ENCODE measurements around the gene MRPL9. TPM values are rescaled to one million over a fixed set of nuclear protein-coding genes. Genes with fewer than 3 reads are reported as not detected.

Gene MRPL9
- total and polyA plus RNA-seq, 2 donors (not counting 1 experiment from before 2014, with no cell fraction given): 65.5 to 84.6 TPM

- no peak overlapping the region for H3K4me3 Mint-ChIP-seq
- DNase-seq: no peak
- Histone ChIP-seq H3K79me2 (ENCODE audit: control insufficient read depth, insufficient read depth, low read length) (no peaks in the 10 kb centered on the region), H3K9me3 (ENCODE audit: control extremely low read depth in 1 of 3, control insufficient read depth in 2 of 3, insufficient read depth in 1 of 3, low read length in 2 of 3) (no peaks in the 10 kb centered on the region), H3K9ac (ENCODE audit: low read length) (no peak overlapping the region), H3K36me3 (replicated peaks in 1 of 2; ENCODE audit: control extremely low read depth in 1 of 2, control insufficient read depth in 1 of 2, extremely low read depth in 1 of 2, insufficient read depth in 2 of 2, low read length in 1 of 2) (no peaks in the 10 kb centered on the region), H2AFZ (ENCODE audit: insufficient read depth, low read depth, low read length, poor library complexity, severe bottlenecking) (no peak overlapping the region), H3K27ac (ENCODE audit: low read length in 2 of 2) (no peak overlapping the region), H4K20me1 (ENCODE audit: control insufficient read depth, insufficient read depth, low read length, poor library complexity, severe bottlenecking) (no peaks in the 10 kb centered on the region), H3K4me1 (ENCODE audit: control insufficient read depth in 2 of 2, insufficient read depth in 2 of 2, low read length in 2 of 2) (no peaks in the 10 kb centered on the region), H3K27me3 (replicated peaks in 1 of 4; ENCODE audit: control extremely low read depth in 1 of 4, control insufficient read depth in 3 of 4, insufficient read depth in 4 of 4, low read length in 3 of 4) (peaks cover 0 to 3% (median 0%) of the 10 kb centered on the region in 4 experiments), H3K4me2 (replicated peaks; ENCODE audit: low read depth, low read length, poor library complexity, severe bottlenecking) (no peak overlapping the region), H3K4me3 (ENCODE audit: control extremely low read depth in 1 of 5, extremely low read depth in 1 of 5, insufficient read depth in 1 of 5, low read depth in 2 of 5, low read length in 4 of 5) (no peak overlapping the region)
- peaks cover 4% of the 10 kb centered on the region for H3K4me1 Mint-ChIP-seq
- TF ChIP-seq CTCF (IDR thresholded peaks at IDR 0.05): no peak
- intact Hi-C loops (cut with micrococcal nuclease): no loop called here
- no peaks in the 10 kb centered on the region for H3K9me3 Mint-ChIP-seq (ENCODE audit: insufficient read depth)
- no peak for ATAC-seq (ENCODE audit: low read depth)
- POLR2A ChIA-PET: no interaction called here
- 100% methylated on average over 1 of the region's 9 CpGs for WGBS (ENCODE audit: insufficient coverage)
- H3K27ac Mint-ChIP-seq: no peak overlapping the region
- H3K27me3 Mint-ChIP-seq: peaks cover 24% of the 10 kb centered on the region
- CTCF ChIA-PET: no interaction called here
Observed at GRCh38 chr1:151811181-151811580, 47.9 kb upstream of the MRPL9 start.

- Histone ChIP-seq H2AFZ (ENCODE audit: insufficient read depth, low read depth, low read length, poor library complexity, severe bottlenecking) (no peak overlapping the region), H3K4me3 (ENCODE audit: control extremely low read depth in 1 of 5, extremely low read depth in 1 of 5, insufficient read depth in 1 of 5, low read depth in 2 of 5, low read length in 4 of 5) (no peak overlapping the region), H3K27me3 (replicated peaks in 1 of 4; ENCODE audit: control extremely low read depth in 1 of 4, control insufficient read depth in 3 of 4, insufficient read depth in 4 of 4, low read length in 3 of 4) (no peaks in the 10 kb centered on the region), H3K4me2 (replicated peaks; ENCODE audit: low read depth, low read length, poor library complexity, severe bottlenecking) (no peak overlapping the region), H3K9me3 (ENCODE audit: control extremely low read depth in 1 of 3, control insufficient read depth in 2 of 3, insufficient read depth in 1 of 3, low read length in 2 of 3) (no peaks in the 10 kb centered on the region), H3K27ac (ENCODE audit: low read length in 2 of 2) (no peak overlapping the region), H4K20me1 (ENCODE audit: control insufficient read depth, insufficient read depth, low read length, poor library complexity, severe bottlenecking) (no peaks in the 10 kb centered on the region), H3K9ac (ENCODE audit: low read length) (no peak overlapping the region), H3K79me2 (ENCODE audit: control insufficient read depth, insufficient read depth, low read length) (no peaks in the 10 kb centered on the region), H3K36me3 (replicated peaks in 1 of 2; ENCODE audit: control extremely low read depth in 1 of 2, control insufficient read depth in 1 of 2, extremely low read depth in 1 of 2, insufficient read depth in 2 of 2, low read length in 1 of 2) (no peaks in the 10 kb centered on the region), H3K4me1 (ENCODE audit: control insufficient read depth in 2 of 2, insufficient read depth in 2 of 2, low read length in 2 of 2) (no peaks in the 10 kb centered on the region)
- POLR2A ChIA-PET: interaction anchor here (0.6 kb wide), 1 partner anchor 581 kb away, joined by 6 read pairs; no protein-coding TSS in a partner anchor
- H3K27ac Mint-ChIP-seq: no peak overlapping the region
- CTCF ChIA-PET: no interaction called here
- no peak for ATAC-seq (ENCODE audit: low read depth)
- WGBS (ENCODE audit: insufficient coverage): no CpG with 5 or more reads among the region's 1 CpG
- peaks cover 4% of the 10 kb centered on the region for H3K4me1 Mint-ChIP-seq
- no peak for DNase-seq
- TF ChIP-seq CTCF (IDR thresholded peaks at IDR 0.05) (no peak), EZH2 (IDR thresholded peaks at IDR 0.05; ENCODE audit: borderline replicate concordance, insufficient read depth, low read depth, low read length, poor library complexity, severe bottlenecking) (no peak)
- no peak overlapping the region for H3K4me3 Mint-ChIP-seq
- peaks cover 21% of the 10 kb centered on the region for H3K27me3 Mint-ChIP-seq
- H3K9me3 Mint-ChIP-seq (ENCODE audit: insufficient read depth): no peaks in the 10 kb centered on the region
- intact Hi-C loops (cut with micrococcal nuclease): no loop called here
Observed at GRCh38 chr1:151809985-151810556, 46.8 kb upstream of the MRPL9 start.
